AML-193 (cell line): Measurements from ENCODE around the gene IL20RB.
A peak's percentile ranks its signal among the peaks of the same experiment; 100 is the strongest.
"Not testable (repeated sequence)": the region's sequence is repeated elsewhere in the genome, so short reads cannot be mapped to it uniquely, and the experiment has no call there.

ENCODE experiments used
- DNase-seq, 2 experiments: peaks; one replicate each; lab custom pipeline; 2025; lab: John Stamatoyannopoulos, UW

Gene IL20RB

DNA sequence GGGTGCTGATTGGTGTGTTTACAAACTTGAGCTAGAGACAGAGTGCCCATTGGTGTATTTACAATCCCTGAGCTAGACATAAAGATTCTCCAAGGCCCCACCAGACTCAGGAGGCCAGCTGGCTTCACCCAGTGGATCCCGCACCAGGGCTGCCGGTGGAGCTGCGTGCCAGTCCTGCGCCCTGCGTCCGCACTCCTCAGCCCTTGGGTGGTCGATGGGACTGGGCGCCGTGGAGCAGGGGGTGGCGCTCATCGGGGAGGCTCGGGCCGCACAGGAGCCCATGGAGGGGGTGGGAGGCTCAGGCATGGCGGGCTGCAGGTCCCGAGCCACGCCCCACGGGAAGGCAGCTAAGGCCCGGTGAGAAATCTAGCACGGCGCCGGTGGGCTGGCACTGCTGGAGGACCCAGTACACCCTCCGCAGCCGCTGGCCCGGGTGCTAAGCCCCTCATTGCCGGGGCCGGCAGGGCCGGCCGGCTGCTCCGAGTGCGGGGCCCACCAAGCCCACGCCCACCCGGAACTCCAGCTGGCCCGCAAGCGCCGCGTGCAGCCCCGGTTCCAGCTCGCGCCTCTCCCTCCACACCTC, 29.7 kb downstream of the IL20RB start:
- DNase-seq = not testable (repeated sequence)

DNA sequence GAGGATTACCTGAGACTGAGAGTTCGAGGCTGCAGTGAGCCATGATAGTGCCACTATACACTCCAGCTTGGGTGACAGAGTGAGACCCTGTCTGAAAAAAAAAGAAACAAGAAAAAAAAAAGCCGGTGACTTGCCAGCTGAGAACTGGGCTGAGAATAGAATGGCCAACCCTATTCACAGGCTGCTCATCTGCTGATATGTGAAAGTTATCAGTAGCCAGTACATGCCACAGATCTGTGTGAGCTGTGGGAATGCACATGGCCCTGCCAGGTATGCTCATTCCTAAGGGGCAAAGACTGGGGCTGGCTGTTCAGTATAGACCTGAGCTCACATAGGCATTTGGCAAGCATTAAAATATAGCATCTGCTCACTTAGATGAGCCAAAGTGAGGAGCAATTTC, 30.9 kb downstream of the IL20RB start:
- no peak for DNase-seq

DNA sequence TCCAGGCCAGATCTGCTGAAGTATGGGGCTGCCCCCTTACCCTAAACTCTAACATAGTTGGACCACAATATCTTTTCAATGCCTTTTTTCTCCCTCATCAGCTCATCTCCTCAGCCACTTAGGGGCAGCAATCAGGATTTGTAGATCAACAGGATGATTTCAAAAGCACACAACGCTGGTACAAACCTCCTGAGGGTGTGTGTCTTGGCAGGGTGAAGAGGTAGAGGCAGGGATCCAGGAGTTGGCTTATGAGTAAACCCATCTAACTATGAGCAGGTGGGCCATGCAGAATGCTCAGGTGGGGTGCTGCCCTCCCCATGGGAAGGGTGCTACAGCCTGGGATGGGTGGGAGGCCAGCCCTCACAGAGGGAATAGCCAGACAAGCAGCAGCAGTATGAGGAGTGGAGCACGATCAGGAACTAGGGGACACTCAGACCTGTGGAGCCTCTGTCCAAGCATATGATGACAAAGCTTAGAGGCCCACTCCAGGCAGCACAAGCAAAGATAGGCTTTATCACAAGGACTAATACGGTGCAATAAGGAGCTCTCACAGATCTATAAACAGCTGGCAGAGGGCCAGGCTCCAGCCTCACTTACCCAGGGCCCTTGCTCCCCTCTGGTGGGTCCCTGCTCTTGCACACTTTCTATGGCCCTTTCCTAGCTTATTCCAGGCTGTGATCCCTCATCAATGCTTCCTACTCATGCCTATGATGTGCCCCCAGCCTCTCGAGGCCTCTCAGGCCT, 32.2 kb downstream of the IL20RB start:
- no peak for DNase-seq

DNA sequence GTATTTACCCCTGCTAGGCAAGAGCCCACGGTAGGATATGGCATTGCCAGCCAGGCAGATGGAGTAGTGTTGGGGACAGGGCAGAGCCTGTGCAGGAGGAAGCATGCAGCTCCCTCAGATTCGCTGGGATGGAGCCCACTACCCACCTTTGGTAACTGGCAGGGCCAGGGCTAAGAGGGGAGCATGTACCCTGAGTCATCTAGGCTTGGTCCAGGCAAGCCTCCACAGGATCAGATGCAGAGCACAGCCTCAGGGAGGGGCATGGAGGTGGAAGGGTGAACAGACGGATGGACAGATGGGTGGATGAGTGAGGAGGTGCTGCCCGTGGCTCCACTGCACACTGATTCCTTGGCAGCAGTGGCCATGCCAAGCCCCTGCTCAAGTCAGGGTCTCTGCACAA, 33.0 kb downstream of the IL20RB start:
- no peak for DNase-seq

- DNase-seq = no peak
Observed at GRCh38 chr3:136992115-136992514, 34.3 kb downstream of the IL20RB start.

DNA sequence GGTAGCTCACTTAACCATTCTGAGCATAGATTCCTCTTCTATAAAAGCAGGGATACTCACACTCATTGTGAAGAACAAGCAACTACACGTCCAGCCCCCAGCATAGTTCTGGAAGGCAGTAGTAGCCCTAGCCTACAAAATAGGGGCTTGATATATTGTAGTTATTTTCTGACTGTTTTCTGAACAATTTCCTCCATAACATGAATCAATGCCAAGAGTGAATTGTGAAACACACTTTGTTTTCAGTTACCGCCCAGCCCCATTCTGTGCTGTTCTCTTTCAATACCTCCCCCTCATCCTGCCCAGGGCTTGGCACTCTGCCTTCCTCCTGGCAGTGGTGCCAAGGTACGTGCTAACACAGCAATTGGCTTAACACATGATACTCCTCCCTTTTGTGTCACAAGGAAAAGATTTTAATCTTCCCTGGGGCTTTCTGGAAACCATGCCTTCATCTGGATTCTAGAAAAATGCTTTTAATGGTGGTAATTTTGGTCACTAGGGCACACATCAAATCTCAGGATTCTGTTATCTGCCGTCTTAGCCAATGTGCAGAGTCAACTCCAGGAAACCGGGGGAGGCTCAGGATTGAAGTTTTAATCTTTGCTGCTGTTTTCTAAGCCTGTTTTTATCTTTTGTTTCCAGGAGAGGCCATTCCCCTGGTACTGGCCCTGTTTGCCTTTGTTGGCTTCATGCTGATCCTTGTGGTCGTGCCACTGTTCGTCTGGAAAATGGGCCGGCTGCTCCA, 37.2 kb downstream of the IL20RB start:
- peak; percentile 27 to 57 for DNase-seq

DNA sequence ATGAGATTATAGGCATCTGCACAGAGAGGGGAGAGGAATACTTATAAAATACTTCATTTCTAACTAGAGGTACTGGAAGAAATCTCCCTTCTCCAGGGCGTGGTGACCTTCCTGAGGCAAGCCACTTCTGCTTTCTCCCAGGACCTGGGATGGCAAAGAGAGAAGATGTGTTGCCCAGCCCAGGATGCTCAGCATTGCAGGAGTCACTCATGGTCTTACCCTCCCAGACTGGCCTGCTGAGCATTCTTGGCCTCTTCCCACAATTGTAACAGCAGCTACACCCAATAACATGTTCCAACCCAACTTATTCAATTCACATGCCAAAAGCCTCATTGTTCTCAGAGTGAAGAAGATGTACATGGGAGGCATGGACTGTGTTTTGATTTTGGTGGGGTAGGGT, 37.9 kb downstream of the IL20RB start:
- no peak for DNase-seq

GRCh38 chr3:137000039-137000438, 42.3 kb downstream of the IL20RB start:
- no peak for DNase-seq

GRCh38 chr3:137007376-137007775, 49.6 kb downstream of the IL20RB start:
- DNase-seq = not testable (repeated sequence)

DNA sequence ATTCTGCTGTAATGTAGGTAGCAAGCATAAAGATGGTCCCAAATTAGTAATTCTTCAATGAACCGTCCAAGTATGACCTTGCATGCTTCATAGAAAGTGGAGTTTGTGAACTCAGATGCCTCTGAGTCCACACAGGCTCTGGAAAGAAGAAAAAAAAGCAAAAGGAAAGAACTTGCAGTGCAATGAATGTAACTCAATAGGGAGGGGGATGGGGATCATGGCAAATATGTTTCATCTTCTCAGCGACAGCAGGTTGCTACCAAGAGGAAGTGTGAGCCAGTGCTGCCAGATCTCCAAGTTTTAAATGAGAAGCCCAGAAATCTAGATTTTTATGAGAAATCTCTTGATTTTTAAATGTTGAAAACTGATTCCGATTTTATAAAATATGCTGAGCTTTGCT, 50.3 kb downstream of the IL20RB start:
- no peak for DNase-seq

GRCh38 chr3:137008976-137009375, 51.2 kb downstream of the IL20RB start:
- DNase-seq = no peak

DNA sequence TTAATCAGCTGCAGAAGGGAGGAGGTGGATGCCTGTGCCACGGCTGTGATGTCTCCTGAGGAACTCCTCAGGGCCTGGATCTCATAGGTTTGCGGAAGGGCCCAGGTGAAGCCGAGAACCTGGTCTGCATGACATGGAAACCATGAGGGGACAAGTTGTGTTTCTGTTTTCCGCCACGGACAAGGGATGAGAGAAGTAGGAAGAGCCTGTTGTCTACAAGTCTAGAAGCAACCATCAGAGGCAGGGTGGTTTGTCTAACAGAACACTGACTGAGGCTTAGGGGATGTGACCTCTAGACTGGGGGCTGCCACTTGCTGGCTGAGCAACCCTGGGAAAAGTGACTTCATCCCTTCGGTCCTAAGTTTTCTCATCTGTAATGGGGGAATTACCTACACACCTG, 52.4 kb downstream of the IL20RB start:
- no peak for DNase-seq

- no peak for DNase-seq
Observed at GRCh38 chr3:137011153-137011552, 53.4 kb downstream of the IL20RB start.

GRCh38 chr3:137012097-137012501, 54.3 kb downstream of the IL20RB start:
- DNase-seq = no peak

DNA sequence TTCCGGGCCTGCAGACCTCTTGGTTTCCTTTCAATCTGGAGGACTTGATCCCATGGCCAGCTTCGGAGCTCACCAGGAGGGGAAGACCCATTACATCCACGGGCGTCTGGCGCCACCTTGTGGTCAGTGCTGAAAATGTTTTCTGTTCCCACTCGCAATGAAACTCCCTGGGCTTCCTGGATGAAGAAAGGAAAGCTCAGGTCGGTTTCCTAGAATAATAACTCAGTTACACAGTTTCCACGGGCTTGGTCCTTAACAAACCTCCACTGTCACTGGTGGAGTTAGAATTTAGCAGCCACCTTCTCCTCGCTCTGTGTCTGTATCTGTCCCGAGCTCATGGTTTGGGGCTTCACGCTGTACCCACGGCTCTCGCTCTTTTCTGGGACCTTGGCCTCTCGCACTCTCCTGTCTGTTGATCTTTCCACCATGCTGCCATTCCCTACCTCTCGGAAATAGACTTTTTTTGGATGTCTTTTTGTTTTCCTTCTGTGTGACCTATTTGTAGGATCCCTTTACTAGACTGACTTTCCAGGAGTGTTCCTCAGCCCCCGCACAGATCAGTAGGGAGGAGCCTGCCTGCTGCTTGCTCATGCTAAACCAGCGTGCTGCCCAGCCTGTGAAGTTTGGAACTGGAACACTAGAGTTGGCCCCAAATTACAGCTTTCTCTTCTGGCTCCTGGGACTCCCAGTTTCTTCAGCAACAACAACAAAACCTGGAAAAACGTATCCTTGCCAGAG, 56.3 kb downstream of the IL20RB start:
- peak; percentile 82 to 84 for DNase-seq

- DNase-seq = not testable (repeated sequence)
Observed at GRCh38 chr3:137017316-137017715, 59.5 kb downstream of the IL20RB start.

DNA sequence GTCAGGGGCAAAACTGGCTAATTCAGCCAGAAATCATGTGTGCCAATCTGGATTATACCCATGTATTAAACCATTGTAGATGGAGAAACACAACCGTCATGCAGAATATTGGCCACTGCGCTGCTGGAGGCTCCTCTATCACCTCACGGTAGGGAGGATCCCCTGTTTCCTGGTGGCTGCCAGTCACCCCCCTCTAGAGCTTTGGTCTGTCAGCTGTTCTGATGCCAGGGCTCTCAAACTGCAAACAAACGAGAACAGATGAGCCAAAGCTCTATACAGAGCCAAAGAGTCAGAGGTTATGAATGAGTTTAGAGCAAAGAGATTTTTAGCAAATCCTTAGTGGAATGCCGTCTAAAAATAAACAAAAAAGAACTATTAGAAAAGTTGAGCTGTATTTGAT, 62.5 kb downstream of the IL20RB start:
- no peak for DNase-seq

DNA sequence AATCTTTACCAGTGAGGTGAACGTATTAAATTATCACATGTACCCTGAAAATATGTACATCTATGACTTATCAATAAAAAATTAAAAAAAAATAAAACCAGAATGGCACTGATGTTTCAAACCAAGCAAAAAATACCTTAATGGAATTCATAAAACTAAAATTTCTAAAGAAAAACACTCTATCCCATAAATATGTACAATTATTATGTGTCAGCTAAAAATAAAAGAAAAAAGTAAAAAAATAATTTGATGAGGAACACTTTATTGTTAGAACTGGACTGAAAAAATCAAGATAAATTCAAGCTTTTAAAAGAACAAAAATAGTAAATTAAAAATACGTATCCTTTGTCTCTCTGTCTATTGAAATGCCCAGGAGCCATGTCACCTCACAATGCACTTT, 63.1 kb downstream of the IL20RB start:
- DNase-seq = no peak

DNA sequence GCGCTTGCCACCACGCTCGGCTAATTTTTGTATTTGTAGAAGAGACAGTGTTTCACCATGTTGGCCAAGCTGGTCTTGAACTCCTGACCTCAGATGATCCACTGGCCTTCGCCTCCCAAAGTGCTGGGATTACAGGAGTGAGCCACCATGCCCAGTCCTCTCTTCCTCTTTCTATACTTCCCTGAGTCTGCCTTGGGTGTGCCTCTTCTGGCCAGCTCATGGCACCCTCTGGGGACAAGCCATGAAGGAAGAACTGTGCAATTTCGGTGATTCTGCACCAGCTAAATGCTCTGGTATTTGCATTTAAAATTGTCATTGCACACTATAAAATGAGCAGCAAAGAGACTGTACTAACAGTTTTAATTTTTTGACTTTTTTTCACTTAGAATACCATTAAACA, 66.6 kb downstream of the IL20RB start:
- DNase-seq = no peak

- no peak for DNase-seq
Observed at GRCh38 chr3:137026701-137027100, 68.9 kb downstream of the IL20RB start.

DNA sequence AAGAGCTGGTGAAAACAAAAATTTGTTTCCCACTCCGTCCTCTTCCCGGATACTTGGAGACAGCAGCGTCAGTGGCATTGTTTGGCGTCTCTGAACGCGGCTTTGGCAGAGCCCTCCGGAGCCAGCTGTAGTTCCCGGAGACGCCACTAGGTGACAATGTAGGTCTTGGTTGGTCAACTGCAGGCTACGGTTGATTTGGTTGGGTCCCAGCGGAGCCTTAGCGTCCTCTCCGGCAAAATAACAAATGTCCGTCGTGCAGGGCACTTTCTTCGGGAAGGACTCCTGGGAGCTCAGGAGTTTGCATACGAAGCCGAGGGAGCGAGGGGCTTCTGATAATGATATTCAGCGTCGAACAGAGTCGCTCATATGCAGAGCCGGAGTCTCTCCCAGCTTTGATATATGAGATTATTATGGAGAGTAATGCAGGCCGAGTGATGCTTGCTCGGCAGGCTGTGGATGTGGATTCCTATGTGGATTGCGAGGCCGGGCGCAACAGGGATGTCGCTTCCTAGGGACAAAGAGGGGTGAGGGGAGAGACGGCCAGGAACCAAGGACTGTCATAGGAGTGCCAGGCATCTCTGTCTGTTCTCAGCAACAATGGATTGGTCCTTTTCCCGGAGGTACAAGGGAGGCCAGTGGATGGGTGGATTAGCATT, 74.8 kb downstream of the IL20RB start:
- peak; percentile 58 to 76 for DNase-seq

DNA sequence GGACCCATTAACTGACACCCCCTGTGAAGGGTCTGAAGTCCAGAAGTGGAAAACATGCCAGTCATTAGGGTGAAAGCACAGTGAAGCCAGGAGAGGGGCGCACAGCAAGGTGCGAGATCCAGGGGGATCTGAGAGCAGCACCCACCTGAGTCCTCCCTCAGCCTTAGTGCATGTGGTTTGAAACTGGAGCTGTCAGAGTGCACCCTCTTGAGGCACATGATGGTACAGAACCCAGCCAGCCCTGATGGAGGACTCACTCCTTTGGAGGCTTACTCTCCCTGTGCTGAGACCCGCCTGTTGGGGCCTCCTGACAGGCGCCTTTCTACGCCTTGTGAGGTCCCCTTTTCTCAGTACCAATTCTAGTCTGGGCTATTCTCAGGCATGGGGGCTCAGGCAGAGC, 77.8 kb downstream of the IL20RB start:
- peak; percentile 26 to 42 for DNase-seq
